AG20443 (cell line): ENCODE results near the gene RGMB.
A peak's percentile ranks its signal among the peaks of the same experiment; 100 is the strongest.

Experiments
- DNase-seq: peaks from one replicate; pipeline ENCODE4 v3.0.0; 2012; ENCODE audit warnings: low spot score, mixed read lengths

Gene RGMB

GRCh38 chr5:98768160-98768959, 5.1 kb upstream of the RGMB start:
- peak; percentile 67 for DNase-seq

GRCh38 chr5:98768960-98769209, 4.6 kb upstream of the RGMB start:
- no peak for DNase-seq

GRCh38 chr5:98769210-98769958, 4.1 kb upstream of the RGMB start:
- DNase-seq, result peak; percentile 64

GRCh38 chr5:98769959-98770208, 3.6 kb upstream of the RGMB start:
- no peak for DNase-seq

GRCh38 chr5:98770209-98770910, 3.1 kb upstream of the RGMB start:
- DNase-seq, result no peak

GRCh38 chr5:98770911-98771322, 2.5 kb upstream of the RGMB start:
- no peak for DNase-seq

- DNase-seq, result peak; percentile 56
Measured at GRCh38 chr5:98771382-98772109, 1.9 kb upstream of the RGMB start.

- peak; percentile 74 for DNase-seq
Measured at GRCh38 chr5:98772415-98773213, 849 bp upstream of the RGMB start.

GRCh38 chr5:98773214-98773463, 324 bp upstream of the RGMB start:
- DNase-seq, result no peak

GRCh38 chr5:98774192-98775033, 950 bp downstream of the RGMB start:
- no peak for DNase-seq

GRCh38 chr5:98775246-98776065, 2.0 kb downstream of the RGMB start:
- no peak for DNase-seq

- peak; percentile 50 for DNase-seq
Measured at GRCh38 chr5:98776066-98776705, 2.7 kb downstream of the RGMB start.

GRCh38 chr5:98777295-98777694, 3.8 kb downstream of the RGMB start:
- DNase-seq, result no peak

- DNase-seq, result no peak
Measured at GRCh38 chr5:98779264-98779877, 5.9 kb downstream of the RGMB start.

- DNase-seq, result no peak
Measured at GRCh38 chr5:98780390-98780789, 6.9 kb downstream of the RGMB start.

- DNase-seq, result no peak
Measured at GRCh38 chr5:98781520-98781919, 8.1 kb downstream of the RGMB start.

GRCh38 chr5:98781964-98782363, 8.5 kb downstream of the RGMB start:
- DNase-seq, result no peak

GRCh38 chr5:98783051-98783649, 9.7 kb downstream of the RGMB start:
- DNase-seq, result no peak

GRCh38 chr5:98784411-98784810, 10.9 kb downstream of the RGMB start:
- no peak for DNase-seq
